ENCODE results near the gene PKD2. TPM values are rescaled to one million over a fixed set of nuclear protein-coding genes. Genes with fewer than 3 reads are reported as not detected.
A peak's percentile ranks its signal among the peaks of the same experiment; 100 is the strongest.

PKD2 gene
- total and polyA plus RNA-seq, 2 of the 13 experiments (the other 11 are each of a cell fraction or from before 2014, with no cell fraction given) = 5.6 to 9.1 TPM

GRCh38 chr4:87973283-87974169, 33.9 kb upstream of the PKD2 start (continued):
- TF ChIP-seq HMGXB4 (CRISPR knock-in tag; IDR thresholded peaks at IDR 0.05; ENCODE audit: borderline replicate concordance in 1 of 2, low read depth in 1 of 2) (0 out of 4 replicates have a peak, but pooled peaks of 1 of the 2 experiments have one; percentile 19), SMC3 (IDR thresholded peaks at IDR 0.05; ENCODE audit: low read length) (peak; percentile 82), RARA (CRISPR knock-in tag; IDR thresholded peaks at IDR 0.05) (0 out of 2 replicates have a peak, but pooled peaks have one; percentile 8), TBX2 (CRISPR knock-in tag; IDR thresholded peaks at IDR 0.05; ENCODE audit: borderline replicate concordance) (0 out of 2 replicates have a peak, but pooled peaks have one; percentile 18), KAT8 (CRISPR knock-in tag; IDR thresholded peaks at IDR 0.05) (peak; percentile 34; the same call in 1 of the 2 replicates), ZNF724P (CRISPR knock-in tag; IDR thresholded peaks at IDR 0.05; ENCODE audit: borderline replicate concordance) (no peak), ZNF24 (IDR thresholded peaks at IDR 0.05) (no peak), POGZ (CRISPR knock-in tag; IDR thresholded peaks at IDR 0.05) (0 out of 2 replicates have a peak, but pooled peaks have one; percentile 23), CTCF (CRISPR knock-in tag; IDR thresholded peaks at IDR 0.05) (peak; percentile 79), ZNF3 (CRISPR knock-in tag; IDR thresholded peaks at IDR 0.05) (0 out of 2 replicates have a peak, but pooled peaks have one; percentile 20), ZNF232 (CRISPR knock-in tag; IDR thresholded peaks at IDR 0.05; ENCODE audit: borderline replicate concordance) (0 out of 2 replicates have a peak, but pooled peaks have one; percentile 41), KLF16 (CRISPR knock-in tag; IDR thresholded peaks at IDR 0.05) (0 out of 4 replicates have a peak, but pooled peaks of 1 of the 2 experiments have one; percentile 25), ZNF770 (CRISPR knock-in tag; IDR thresholded peaks at IDR 0.05) (no peak), GFI1 (CRISPR knock-in tag; IDR thresholded peaks at IDR 0.05; ENCODE audit: borderline replicate concordance) (0 out of 2 replicates have a peak, but pooled peaks have one; percentile 8), GATAD2A (CRISPR knock-in tag; IDR thresholded peaks at IDR 0.05) (peak; percentile 47; the same call in 1 of the 2 replicates), RCOR2 (CRISPR knock-in tag; IDR thresholded peaks at IDR 0.05) (peak; percentile 32; the same call in 1 of the 2 replicates), ZBTB1 (CRISPR knock-in tag; IDR thresholded peaks at IDR 0.05; ENCODE audit: borderline replicate concordance) (no peak), HOXD1 (CRISPR knock-in tag; IDR thresholded peaks at IDR 0.05) (no peak)
- TF ChIP-seq, protein P1, sequence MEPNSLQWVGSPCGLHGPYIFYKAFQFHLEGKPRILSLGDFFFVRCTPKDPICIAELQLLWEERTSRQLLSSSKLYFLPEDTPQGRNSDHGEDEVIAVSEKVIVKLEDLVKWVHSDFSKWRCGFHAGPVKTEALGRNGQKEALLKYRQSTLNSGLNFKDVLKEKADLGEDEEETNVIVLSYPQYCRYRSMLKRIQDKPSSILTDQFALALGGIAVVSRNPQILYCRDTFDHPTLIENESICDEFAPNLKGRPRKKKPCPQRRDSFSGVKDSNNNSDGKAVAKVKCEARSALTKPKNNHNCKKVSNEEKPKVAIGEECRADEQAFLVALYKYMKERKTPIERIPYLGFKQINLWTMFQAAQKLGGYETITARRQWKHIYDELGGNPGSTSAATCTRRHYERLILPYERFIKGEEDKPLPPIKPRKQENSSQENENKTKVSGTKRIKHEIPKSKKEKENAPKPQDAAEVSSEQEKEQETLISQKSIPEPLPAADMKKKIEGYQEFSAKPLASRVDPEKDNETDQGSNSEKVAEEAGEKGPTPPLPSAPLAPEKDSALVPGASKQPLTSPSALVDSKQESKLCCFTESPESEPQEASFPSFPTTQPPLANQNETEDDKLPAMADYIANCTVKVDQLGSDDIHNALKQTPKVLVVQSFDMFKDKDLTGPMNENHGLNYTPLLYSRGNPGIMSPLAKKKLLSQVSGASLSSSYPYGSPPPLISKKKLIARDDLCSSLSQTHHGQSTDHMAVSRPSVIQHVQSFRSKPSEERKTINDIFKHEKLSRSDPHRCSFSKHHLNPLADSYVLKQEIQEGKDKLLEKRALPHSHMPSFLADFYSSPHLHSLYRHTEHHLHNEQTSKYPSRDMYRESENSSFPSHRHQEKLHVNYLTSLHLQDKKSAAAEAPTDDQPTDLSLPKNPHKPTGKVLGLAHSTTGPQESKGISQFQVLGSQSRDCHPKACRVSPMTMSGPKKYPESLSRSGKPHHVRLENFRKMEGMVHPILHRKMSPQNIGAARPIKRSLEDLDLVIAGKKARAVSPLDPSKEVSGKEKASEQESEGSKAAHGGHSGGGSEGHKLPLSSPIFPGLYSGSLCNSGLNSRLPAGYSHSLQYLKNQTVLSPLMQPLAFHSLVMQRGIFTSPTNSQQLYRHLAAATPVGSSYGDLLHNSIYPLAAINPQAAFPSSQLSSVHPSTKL (CRISPR knock-in tag; IDR thresholded peaks at IDR 0.05) = peak; percentile 36

All from HepG2 (cell line).